Measurements from ENCODE around the gene MTERF4. TPM values are rescaled to one million over a fixed set of nuclear protein-coding genes. Genes with fewer than 3 reads are reported as not detected.
A peak's percentile ranks its signal among the peaks of the same experiment; 100 is the strongest.
"Not testable (repeated sequence)": the region's sequence is repeated elsewhere in the genome, so short reads cannot be mapped to it uniquely, and the experiment has no call there.

Gene MTERF4
- total and polyA plus RNA-seq, 7 donors = 27.3 to 48.0 (median 32.8) TPM

DNA sequence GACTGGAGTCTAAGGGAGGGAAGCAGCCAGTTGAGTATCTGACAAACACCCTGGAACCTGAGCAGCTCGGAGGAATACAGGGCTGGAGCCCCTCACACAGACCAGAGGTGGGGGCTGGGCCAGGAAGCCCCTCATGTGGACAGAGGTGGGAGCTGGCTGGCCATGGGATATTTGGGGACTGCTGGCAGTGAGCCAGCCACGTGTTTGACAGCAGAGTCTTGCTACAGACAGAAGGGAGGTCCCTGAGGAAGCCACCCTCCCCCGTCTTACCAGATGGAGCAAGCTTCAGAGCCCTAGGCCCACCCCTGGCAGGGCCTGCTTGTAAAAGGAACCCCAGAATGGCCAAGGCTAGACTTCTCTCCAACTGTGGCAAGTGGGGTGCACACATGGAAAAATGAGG, 3.6 kb upstream of the MTERF4 start:
- intact Hi-C loops (cut with DNase I) = loop anchor here in 1 of 2 donors (5.0 kb wide), 1 partner anchor 42 kb away; the partner anchor contains the start of gene PASK

GRCh38 chr2:241104611-241105010, 2.5 kb upstream of the MTERF4 start:
- WGBS, 3 donors = 92 to 95% (median 93%) methylated on average over 10 of the region's 10 CpGs
- DNase-seq; H3K9me3 ChIP-seq; H3K27ac ChIP-seq; H3K27me3 ChIP-seq (ENCODE audit: insufficient read depth in 3 of 3, low read length in 2 of 3); ATAC-seq; H3K4me3 ChIP-seq: not testable (repeated sequence)
- intact Hi-C loops (cut with DNase I) = loop anchor here (5.0 kb wide), 3 partner anchors 43 to 113 kb away; partner anchors contain the start of genes PASK (in 1 of the 2) and PPP1R7 (in 1 of the 2)
- H3K4me1 ChIP-seq = peaks cover 21% of the 10 kb centered on the region
- peaks cover 0 to 11% of the 10 kb centered on the region in 2 donors for H3K36me3 ChIP-seq (ENCODE audit: insufficient read depth in 1 of 2, low read depth in 1 of 2)

More for the DNA sequence above, 3.6 kb upstream of the MTERF4 start:
- no peak overlapping the region for H3K27ac ChIP-seq
- 41 to 50% (median 48%) methylated on average over 3 of the region's 3 CpGs for WGBS, 3 donors
- peaks cover 16% of the 10 kb centered on the region for H3K4me1 ChIP-seq
- no peak for DNase-seq
- no peaks in the 10 kb centered on the region for H3K9me3 ChIP-seq
- peaks cover 0 to 1% of the 10 kb centered on the region in 2 donors for H3K36me3 ChIP-seq (ENCODE audit: insufficient read depth in 1 of 2, low read depth in 1 of 2)
- no peak overlapping the region for H3K4me3 ChIP-seq
- no peaks in the 10 kb centered on the region for H3K27me3 ChIP-seq (ENCODE audit: insufficient read depth in 3 of 3, low read length in 2 of 3)
- TF ChIP-seq, protein P1, sequence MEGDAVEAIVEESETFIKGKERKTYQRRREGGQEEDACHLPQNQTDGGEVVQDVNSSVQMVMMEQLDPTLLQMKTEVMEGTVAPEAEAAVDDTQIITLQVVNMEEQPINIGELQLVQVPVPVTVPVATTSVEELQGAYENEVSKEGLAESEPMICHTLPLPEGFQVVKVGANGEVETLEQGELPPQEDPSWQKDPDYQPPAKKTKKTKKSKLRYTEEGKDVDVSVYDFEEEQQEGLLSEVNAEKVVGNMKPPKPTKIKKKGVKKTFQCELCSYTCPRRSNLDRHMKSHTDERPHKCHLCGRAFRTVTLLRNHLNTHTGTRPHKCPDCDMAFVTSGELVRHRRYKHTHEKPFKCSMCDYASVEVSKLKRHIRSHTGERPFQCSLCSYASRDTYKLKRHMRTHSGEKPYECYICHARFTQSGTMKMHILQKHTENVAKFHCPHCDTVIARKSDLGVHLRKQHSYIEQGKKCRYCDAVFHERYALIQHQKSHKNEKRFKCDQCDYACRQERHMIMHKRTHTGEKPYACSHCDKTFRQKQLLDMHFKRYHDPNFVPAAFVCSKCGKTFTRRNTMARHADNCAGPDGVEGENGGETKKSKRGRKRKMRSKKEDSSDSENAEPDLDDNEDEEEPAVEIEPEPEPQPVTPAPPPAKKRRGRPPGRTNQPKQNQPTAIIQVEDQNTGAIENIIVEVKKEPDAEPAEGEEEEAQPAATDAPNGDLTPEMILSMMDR (IDR thresholded peaks at IDR 0.05) = no peak
- no peak for ATAC-seq

- no peaks in the 10 kb centered on the region for H3K9me3 ChIP-seq
- DNase-seq (no peak), ATAC-seq (no peak)
- H3K27ac ChIP-seq = peak overlapping the region; percentile 88
- peaks cover 27% of the 10 kb centered on the region for H3K4me1 ChIP-seq
- intact Hi-C loops (cut with DNase I) = loop anchor here in 1 of 2 donors (5.0 kb wide), 2 partner anchors 49 to 114 kb away; partner anchors contain the start of gene PPP1R7
- H3K4me3 ChIP-seq = peak overlapping the region; percentile 81
- H3K36me3 ChIP-seq (ENCODE audit: insufficient read depth in 1 of 2, low read depth in 1 of 2) = peaks cover 3 to 26% of the 10 kb centered on the region in 2 donors
- TF ChIP-seq, protein P1 (IDR thresholded peaks at IDR 0.05) = no peak
- 53 to 59% (median 57%) methylated on average over 5 of the region's 5 CpGs for WGBS, 3 donors
- H3K27me3 ChIP-seq (ENCODE audit: insufficient read depth in 3 of 3, low read length in 2 of 3) = no peaks in the 10 kb centered on the region
Observed at GRCh38 chr2:241103176-241103595, 1.1 kb upstream of the MTERF4 start.

GRCh38 chr2:241099246-241099645, 2.8 kb downstream of the MTERF4 start:
- TF ChIP-seq, protein P1 (IDR thresholded peaks at IDR 0.05) = no peak
- 78 to 88% (median 78%) methylated on average over 5 of the region's 5 CpGs for WGBS, 3 donors
- Histone ChIP-seq H3K27me3 (ENCODE audit: insufficient read depth in 3 of 3, low read length in 2 of 3) (no peaks in the 10 kb centered on the region), H3K4me3 (no peak overlapping the region), H3K36me3 (ENCODE audit: insufficient read depth in 1 of 2, low read depth in 1 of 2) (peaks cover 3 to 63% of the 10 kb centered on the region in 2 donors), H3K4me1 (peaks cover 27% of the 10 kb centered on the region), H3K9me3 (no peaks in the 10 kb centered on the region), H3K27ac (no peak overlapping the region)
- DNase-seq (no peak), ATAC-seq (no peak)
- intact Hi-C loops (cut with DNase I) = no loop called here

DNA sequence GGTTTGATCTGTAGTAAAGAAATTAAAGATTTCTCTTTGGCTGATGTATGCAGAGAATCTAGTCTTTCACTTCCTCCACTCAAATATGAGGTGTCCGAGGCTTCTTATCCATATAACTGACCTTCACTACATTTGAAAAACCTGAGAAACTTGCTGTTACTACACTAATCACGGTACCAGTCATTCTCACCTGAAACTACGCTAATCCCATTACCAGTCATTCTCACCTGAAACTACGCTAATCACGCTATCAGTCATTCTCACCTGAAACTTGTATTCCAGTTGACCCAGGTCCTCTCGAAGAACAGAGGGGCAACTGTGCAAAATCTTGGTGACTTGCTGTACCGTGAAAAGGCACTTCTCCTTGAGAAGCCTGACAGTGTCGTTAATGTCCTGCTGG, 5.1 kb downstream of the MTERF4 start:
- Histone ChIP-seq H3K36me3 (ENCODE audit: insufficient read depth in 1 of 2, low read depth in 1 of 2) (peaks cover 3 to 84% of the 10 kb centered on the region in 2 donors), H3K9me3 (no peaks in the 10 kb centered on the region), H3K27ac (no peak overlapping the region), H3K4me3 (no peak overlapping the region), H3K4me1 (peaks cover 26% of the 10 kb centered on the region), H3K27me3 (ENCODE audit: insufficient read depth in 3 of 3, low read length in 2 of 3) (no peaks in the 10 kb centered on the region)
- no peak for ATAC-seq
- TF ChIP-seq, protein P1 (IDR thresholded peaks at IDR 0.05) = no peak
- intact Hi-C loops (cut with DNase I) = no loop called here
- 89 to 93% (median 89%) methylated on average over 8 of the region's 8 CpGs for WGBS, 3 donors
- no peak for DNase-seq
